22Rv1 (cell line): ENCODE data around the gene PPM1G.

Source experiments
- ZFX ChIP-seq: fragments of 450-650 bp; IDR thresholded peaks from 2 replicates; pipeline ENCODE4 v1.6.1; 2017; ENCODE audit warnings: antibody characterized with exemption, borderline replicate concordance
- TF ChIP-seq, protein P1 (sequence below): fragments of 450-650 bp; IDR thresholded peaks from 2 replicates; pipeline ENCODE4 v1.5.1; 2017; ENCODE audit warnings: mild to moderate bottlenecking

DNA sequence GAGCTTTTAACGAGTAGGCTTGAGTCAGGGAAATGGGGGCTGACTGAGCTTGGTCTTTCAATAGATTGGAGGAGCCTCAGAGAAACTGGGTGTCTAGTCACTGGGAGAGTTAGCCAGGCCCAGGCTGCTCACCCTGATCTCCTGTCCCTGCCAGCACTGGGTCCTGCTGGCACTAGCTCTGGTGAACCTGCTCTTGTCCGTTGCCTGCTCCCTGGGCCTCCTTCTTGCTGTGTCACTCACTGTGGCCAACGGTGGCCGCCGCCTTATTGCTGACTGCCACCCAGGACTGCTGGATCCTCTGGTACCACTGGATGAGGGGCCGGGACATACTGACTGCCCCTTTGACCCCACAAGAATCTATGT lies 33.5 kb upstream of the PPM1G start:
- TF ChIP-seq, protein P1, sequence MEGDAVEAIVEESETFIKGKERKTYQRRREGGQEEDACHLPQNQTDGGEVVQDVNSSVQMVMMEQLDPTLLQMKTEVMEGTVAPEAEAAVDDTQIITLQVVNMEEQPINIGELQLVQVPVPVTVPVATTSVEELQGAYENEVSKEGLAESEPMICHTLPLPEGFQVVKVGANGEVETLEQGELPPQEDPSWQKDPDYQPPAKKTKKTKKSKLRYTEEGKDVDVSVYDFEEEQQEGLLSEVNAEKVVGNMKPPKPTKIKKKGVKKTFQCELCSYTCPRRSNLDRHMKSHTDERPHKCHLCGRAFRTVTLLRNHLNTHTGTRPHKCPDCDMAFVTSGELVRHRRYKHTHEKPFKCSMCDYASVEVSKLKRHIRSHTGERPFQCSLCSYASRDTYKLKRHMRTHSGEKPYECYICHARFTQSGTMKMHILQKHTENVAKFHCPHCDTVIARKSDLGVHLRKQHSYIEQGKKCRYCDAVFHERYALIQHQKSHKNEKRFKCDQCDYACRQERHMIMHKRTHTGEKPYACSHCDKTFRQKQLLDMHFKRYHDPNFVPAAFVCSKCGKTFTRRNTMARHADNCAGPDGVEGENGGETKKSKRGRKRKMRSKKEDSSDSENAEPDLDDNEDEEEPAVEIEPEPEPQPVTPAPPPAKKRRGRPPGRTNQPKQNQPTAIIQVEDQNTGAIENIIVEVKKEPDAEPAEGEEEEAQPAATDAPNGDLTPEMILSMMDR, result no peak
- no peak for TF ChIP-seq ZFX
